Measurements from ENCODE around the gene TGOLN2. TPM values are rescaled to one million over a fixed set of nuclear protein-coding genes. Genes with fewer than 3 reads are reported as not detected.

The TGOLN2 gene
- total and polyA plus RNA-seq, 9 donors = 43.2 to 115 (median 75.8) TPM

DNA sequence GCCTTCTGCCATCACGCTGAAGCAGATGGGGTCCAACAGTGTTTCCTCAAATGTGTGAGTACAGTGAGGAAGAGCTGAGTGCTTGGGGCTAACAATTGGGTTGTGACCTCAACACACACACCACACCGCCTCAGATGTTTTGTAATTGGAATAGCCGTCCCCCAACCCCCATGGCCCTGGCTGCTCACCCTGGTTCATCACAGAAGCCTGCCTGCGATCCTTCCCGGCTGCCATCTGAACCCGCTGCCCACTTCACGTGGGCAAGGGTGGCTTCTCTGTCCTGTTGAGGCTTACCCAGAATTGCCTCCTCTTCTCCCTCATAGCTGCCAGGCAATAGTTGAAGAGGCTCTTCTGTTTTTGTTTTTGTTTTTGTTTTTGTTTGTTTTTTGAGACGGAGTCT, 44.1 kb downstream of the TGOLN2 start:
- Histone ChIP-seq H3K4me3 (no peak overlapping the region), H3K36me3 (no peaks in the 10 kb centered on the region), H3K27me3 (no peaks in the 10 kb centered on the region), H3K4me1 (ENCODE audit: insufficient read depth) (peaks cover 6% of the 10 kb centered on the region), H3K27ac (no peak overlapping the region), H3K9me3 (no peaks in the 10 kb centered on the region)
- WGBS, 3 donors = 86 to 93% (median 91%) methylated on average over 8 of the region's 8 CpGs
- TF ChIP-seq EP300 (IDR thresholded peaks at IDR 0.05) = no peak
- TF ChIP-seq POLR2A (IDR thresholded peaks at IDR 0.05) = no peak
- TF ChIP-seq, protein P1, sequence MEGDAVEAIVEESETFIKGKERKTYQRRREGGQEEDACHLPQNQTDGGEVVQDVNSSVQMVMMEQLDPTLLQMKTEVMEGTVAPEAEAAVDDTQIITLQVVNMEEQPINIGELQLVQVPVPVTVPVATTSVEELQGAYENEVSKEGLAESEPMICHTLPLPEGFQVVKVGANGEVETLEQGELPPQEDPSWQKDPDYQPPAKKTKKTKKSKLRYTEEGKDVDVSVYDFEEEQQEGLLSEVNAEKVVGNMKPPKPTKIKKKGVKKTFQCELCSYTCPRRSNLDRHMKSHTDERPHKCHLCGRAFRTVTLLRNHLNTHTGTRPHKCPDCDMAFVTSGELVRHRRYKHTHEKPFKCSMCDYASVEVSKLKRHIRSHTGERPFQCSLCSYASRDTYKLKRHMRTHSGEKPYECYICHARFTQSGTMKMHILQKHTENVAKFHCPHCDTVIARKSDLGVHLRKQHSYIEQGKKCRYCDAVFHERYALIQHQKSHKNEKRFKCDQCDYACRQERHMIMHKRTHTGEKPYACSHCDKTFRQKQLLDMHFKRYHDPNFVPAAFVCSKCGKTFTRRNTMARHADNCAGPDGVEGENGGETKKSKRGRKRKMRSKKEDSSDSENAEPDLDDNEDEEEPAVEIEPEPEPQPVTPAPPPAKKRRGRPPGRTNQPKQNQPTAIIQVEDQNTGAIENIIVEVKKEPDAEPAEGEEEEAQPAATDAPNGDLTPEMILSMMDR (IDR thresholded peaks at IDR 0.05) = no peak
- DNase-seq = no peak
- intact Hi-C loops (cut with DNase I) = loop anchor here in 2 of 4 donors (5.0 kb wide), 2 partner anchors 146 to 151 kb away; partner anchors contain the start of gene TCF7L1 (in 1 of the 2)

DNA sequence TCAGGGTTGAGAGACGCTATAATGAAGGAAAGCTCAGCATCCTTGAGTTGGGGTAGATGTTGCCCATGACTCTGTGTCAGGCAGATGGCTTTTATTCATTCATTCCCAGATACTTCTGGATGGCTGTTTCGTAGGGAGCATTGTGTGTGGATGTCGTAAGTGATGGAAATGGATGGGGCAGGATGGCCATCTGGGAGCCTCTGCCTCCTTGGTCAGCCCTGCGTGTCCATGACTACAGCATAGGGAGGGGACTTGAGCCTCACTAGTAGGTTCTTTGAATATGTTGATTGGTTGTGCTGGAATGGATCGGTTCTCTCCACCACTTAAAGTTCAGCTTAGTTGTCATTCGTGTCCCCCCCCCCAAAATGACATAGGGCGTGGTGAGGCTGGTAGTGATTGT, 44.9 kb downstream of the TGOLN2 start:
- 93 to 98% (median 94%) methylated on average over 7 of the region's 7 CpGs for WGBS, 3 donors
- Histone ChIP-seq H3K9me3 (no peaks in the 10 kb centered on the region), H3K4me1 (ENCODE audit: insufficient read depth) (peaks cover 8% of the 10 kb centered on the region), H3K27me3 (no peaks in the 10 kb centered on the region), H3K36me3 (no peaks in the 10 kb centered on the region), H3K4me3 (no peak overlapping the region), H3K27ac (no peak overlapping the region)
- intact Hi-C loops (cut with DNase I) = loop anchor here in 2 of 4 donors (5.0 kb wide), 2 partner anchors 146 to 151 kb away; partner anchors contain the start of gene TCF7L1 (in 1 of the 2)
- TF ChIP-seq POLR2A (IDR thresholded peaks at IDR 0.05) = no peak
- TF ChIP-seq, protein P1 (IDR thresholded peaks at IDR 0.05) = no peak
- TF ChIP-seq EP300 (IDR thresholded peaks at IDR 0.05) = no peak
- no peak for DNase-seq

DNA sequence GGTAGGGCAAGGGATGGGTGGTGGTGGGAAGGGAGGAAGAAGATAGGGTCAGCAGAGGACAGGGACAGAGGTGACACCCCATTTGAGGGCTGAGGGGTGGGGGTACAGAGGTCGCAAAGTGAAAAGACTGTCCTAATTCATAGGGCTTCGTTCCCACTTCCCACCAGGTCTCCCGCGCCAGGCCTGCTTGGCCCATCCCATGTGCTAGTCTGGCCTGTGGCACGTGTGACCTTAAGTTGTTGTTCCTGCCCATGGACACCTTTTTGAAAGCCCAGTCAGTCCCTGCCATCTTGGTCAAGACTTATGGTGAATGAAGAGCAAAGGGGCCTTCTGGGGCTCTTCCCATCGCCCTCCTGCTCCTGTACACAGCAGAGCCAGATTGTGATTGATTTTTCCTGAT, 46.2 kb downstream of the TGOLN2 start:
- 88 to 94% (median 89%) methylated on average over 6 of the region's 6 CpGs for WGBS, 3 donors
- no peaks in the 10 kb centered on the region for H3K9me3 ChIP-seq
- no peak overlapping the region for H3K4me3 ChIP-seq
- no peak overlapping the region for H3K27ac ChIP-seq
- intact Hi-C loops (cut with DNase I) = loop anchor here in 2 of 4 donors (5.0 kb wide), 2 partner anchors 144 to 149 kb away; partner anchors contain the start of gene TCF7L1 (in 1 of the 2)
- no peaks in the 10 kb centered on the region for H3K36me3 ChIP-seq
- DNase-seq = no peak
- no peak for TF ChIP-seq EP300 (IDR thresholded peaks at IDR 0.05)
- TF ChIP-seq, protein P1 (IDR thresholded peaks at IDR 0.05) = no peak
- TF ChIP-seq POLR2A (IDR thresholded peaks at IDR 0.05) = no peak
- H3K27me3 ChIP-seq = no peaks in the 10 kb centered on the region
- peaks cover 17% of the 10 kb centered on the region for H3K4me1 ChIP-seq (ENCODE audit: insufficient read depth)

DNA sequence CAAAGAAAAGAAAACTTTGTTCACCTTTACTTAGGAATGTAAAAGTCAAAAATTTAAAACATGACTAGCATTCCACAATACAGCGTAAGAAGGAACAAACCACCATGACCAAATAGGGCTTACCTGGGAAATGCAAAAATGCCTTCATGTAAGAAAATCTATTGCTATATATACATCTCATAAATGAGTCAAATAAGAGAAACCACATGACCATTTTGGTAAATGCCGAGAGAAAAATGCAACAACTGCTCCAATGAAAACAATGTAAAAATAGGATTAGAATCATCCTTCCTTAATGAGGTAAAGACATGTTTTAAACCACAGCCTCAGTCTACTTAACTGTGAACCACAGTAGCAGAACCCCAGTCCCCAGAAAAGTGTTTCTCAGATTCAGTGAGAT, 49.4 kb downstream of the TGOLN2 start:
- Histone ChIP-seq H3K27ac (peak overlapping the region in 1 of 2 donors; percentile 77), H3K27me3 (no peaks in the 10 kb centered on the region), H3K9me3 (no peaks in the 10 kb centered on the region), H3K4me3 (no peak overlapping the region), H3K4me1 (ENCODE audit: insufficient read depth) (peaks cover 32% of the 10 kb centered on the region), H3K36me3 (no peaks in the 10 kb centered on the region)
- 32 to 38% (median 38%) methylated on average over 2 of the region's 2 CpGs for WGBS, 3 donors
- no peak for TF ChIP-seq POLR2A (IDR thresholded peaks at IDR 0.05)
- no peak for TF ChIP-seq EP300 (IDR thresholded peaks at IDR 0.05)
- TF ChIP-seq, protein P1 (IDR thresholded peaks at IDR 0.05) = no peak
- DNase-seq = no peak
- intact Hi-C loops (cut with DNase I) = no loop called here

All from ovary (tissue), 9 donors.